GM23248 (cell line): Measurements from ENCODE around the gene SLC44A2. TPM values are rescaled to one million over a fixed set of nuclear protein-coding genes. Genes with fewer than 3 reads are reported as not detected.

Source experiments
- DNase-seq: peaks from one replicate; pipeline ENCODE4 v3.0.0-alpha.2; 2015
- H2AFZ ChIP-seq: fragments of 200-600 bp; sonication (generic); 2 replicates; pipeline ENCODE4 v1.6.1; 2016; ENCODE audit warnings: antibody characterized with exemption
- H3F3A ChIP-seq: fragments of 200-600 bp; sonication (generic); 2 replicates; pipeline ENCODE4 v1.6.1; 2016; ENCODE audit warnings: mild to moderate bottlenecking, antibody characterized with exemption, mixed run types; ENCODE audit not compliant: insufficient read depth
- H3K27ac ChIP-seq: fragments of 200-600 bp; sonication (generic); 2 replicates; pipeline ENCODE4 v1.5.1; 2016; ENCODE audit warnings: mild to moderate bottlenecking
- H3K27me3 ChIP-seq: fragments of 200-600 bp; sonication (generic); replicated peaks from 2 replicates; pipeline ENCODE4 v1.6.1; 2016; ENCODE audit warnings: mild to moderate bottlenecking; ENCODE audit not compliant: insufficient read depth
- H3K36me3 ChIP-seq: fragments of 200-600 bp; sonication (generic); 2 replicates; pipeline ENCODE4 v1.6.1; 2016; ENCODE audit warnings: low read depth, mild to moderate bottlenecking
- H3K4me1 ChIP-seq: fragments of 200-600 bp; sonication (generic); 2 replicates; pipeline ENCODE4 v1.6.1; 2016; ENCODE audit warnings: mild to moderate bottlenecking; ENCODE audit not compliant: insufficient read depth
- H3K4me2 ChIP-seq: fragments of 200-600 bp; sonication (generic); one replicate; pipeline ENCODE4 v1.6.1; 2016; ENCODE audit warnings: mild to moderate bottlenecking; ENCODE audit not compliant: unreplicated experiment
- H3K4me3 ChIP-seq: fragments of 200-600 bp; sonication (generic); 2 replicates; pipeline ENCODE4 v1.5.1; 2016; ENCODE audit warnings: mild to moderate bottlenecking
- H3K79me2 ChIP-seq: fragments of 200-600 bp; sonication (generic); 2 replicates; pipeline ENCODE4 v1.6.1; 2016; ENCODE audit warnings: mild to moderate bottlenecking; ENCODE audit not compliant: insufficient read depth
- H3K9ac ChIP-seq: fragments of 200-600 bp; sonication (generic); 2 replicates; pipeline ENCODE4 v1.6.1; 2016; ENCODE audit warnings: mild to moderate bottlenecking
- H3K9me2 ChIP-seq: fragments of 200-600 bp; sonication (generic); 2 replicates; pipeline ENCODE4 v1.6.1; 2016; ENCODE audit warnings: mixed run types, mild to moderate bottlenecking, moderate library complexity; ENCODE audit not compliant: insufficient read depth
- H3K9me3 ChIP-seq: fragments of 200-600 bp; sonication (generic); one replicate; pipeline ENCODE4 v1.6.1; 2017; ENCODE audit warnings: low read depth
- H4K20me1 ChIP-seq: fragments of 200-600 bp; sonication (generic); 2 replicates; pipeline ENCODE4 v1.6.0; 2016; ENCODE audit not compliant: insufficient read depth
- EZH2 ChIP-seq: fragments of 200-600 bp; sonication (generic); IDR thresholded peaks from 2 replicates; pipeline ENCODE4 v1.6.1; 2018; ENCODE audit warnings: antibody characterized with exemption, mild to moderate bottlenecking; ENCODE audit not compliant: insufficient read depth, poor library complexity, severe bottlenecking
- EZH2phosphoT487 ChIP-seq: fragments of 200-600 bp; sonication (generic); IDR thresholded peaks from 2 replicates; pipeline ENCODE4 v1.6.1; 2018; ENCODE audit warnings: antibody characterized with exemption, moderate library complexity, mild to moderate bottlenecking, low read depth; ENCODE audit not compliant: insufficient read depth
- WGBS, 2 experiments: methylation state at CpG; one replicate each; pipeline ENCODE4 v1.1.6; 2015 to 2017; ENCODE audit warnings: low lambda C conversion rate in 2 of 2, low coverage in 1 of 2; ENCODE audit errors: missing lambda C conversion rate in 2 of 2; 5-methylcytosine and 5-hydroxymethylcytosine counted together
- in situ Hi-C: fragments of 300-500 bp; cut with MboI; formaldehyde crosslinking; loops from 2 replicates; pipeline ENCODE4 v1.15.0; 2020
- polyA plus RNA-seq: library from polyadenylated mRNA; unstranded; fragments of >200 nt; fragmentation: Nextera tagmentation; extraction: Ambion mirVana; gene quantifications from 2 replicates; pipeline ENCODE4 v1.2.1, GENCODE V29; 2016
- total RNA-seq: library from RNA; depleted of rRNA; stranded (reverse); fragments of >200 nt; shearing (Covaris generic); gene quantifications from 2 replicates; pipeline ENCODE4 v1.2.3, GENCODE V29; 2014

Gene SLC44A2
- total and polyA plus RNA-seq, 2 experiments from 2014 or later, result 17.4 to 44.5 TPM

DNA sequence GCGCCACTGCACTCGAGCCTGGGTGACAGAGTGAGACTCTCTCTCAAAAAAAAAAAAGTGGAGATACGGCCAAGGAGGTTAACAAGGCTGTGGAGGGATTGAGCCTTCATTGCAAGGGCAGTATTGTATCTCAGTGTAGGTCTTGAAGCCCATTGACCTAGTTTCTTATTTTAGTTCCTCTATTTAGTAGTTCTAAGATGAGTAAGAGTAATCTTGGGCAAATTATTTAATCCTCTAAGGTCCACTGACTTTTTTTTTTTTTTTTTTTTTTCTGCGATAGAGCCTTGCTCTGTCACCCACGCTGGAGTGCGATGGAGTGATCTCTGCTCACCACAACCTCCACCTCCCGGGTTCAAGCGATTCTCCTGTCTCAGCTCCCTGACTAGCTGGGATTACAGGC, 14.5 kb downstream of the SLC44A2 start:
- Histone ChIP-seq H3K9me3 (no peaks in the 10 kb centered on the region), H3K79me2 (no peaks in the 10 kb centered on the region), H3K4me1 (no peaks in the 10 kb centered on the region), H3K36me3 (no peaks in the 10 kb centered on the region), H3K9me2 (no peaks in the 10 kb centered on the region), H3K9ac (no peak overlapping the region), H2AFZ (no peak overlapping the region), H3K27ac (no peak overlapping the region), H4K20me1 (no peaks in the 10 kb centered on the region), H3K27me3 (no peaks in the 10 kb centered on the region), H3K4me2 (no peak overlapping the region), H3F3A (no peaks in the 10 kb centered on the region), H3K4me3 (no peak overlapping the region)
- in situ Hi-C loops, result loop anchor here (5.0 kb wide), 1 partner anchor 58 kb away; no protein-coding TSS in a partner anchor
- WGBS, 2 experiments, result 81 to 88% methylated on average over 7 to 8 of the region's 8 CpGs
- DNase-seq, result no peak
- TF ChIP-seq EZH2phosphoT487, result no peak
- TF ChIP-seq EZH2, result no peak

- in situ Hi-C loops, result loop anchor here (5.0 kb wide), 1 partner anchor 58 kb away; no protein-coding TSS in a partner anchor
- no peak for TF ChIP-seq EZH2phosphoT487
- no peak for TF ChIP-seq EZH2
- no peaks in the 10 kb centered on the region for H3K9me2 ChIP-seq
Measured at GRCh38 chr19:10640361-10640760, 15.0 kb downstream of the SLC44A2 start.

DNA sequence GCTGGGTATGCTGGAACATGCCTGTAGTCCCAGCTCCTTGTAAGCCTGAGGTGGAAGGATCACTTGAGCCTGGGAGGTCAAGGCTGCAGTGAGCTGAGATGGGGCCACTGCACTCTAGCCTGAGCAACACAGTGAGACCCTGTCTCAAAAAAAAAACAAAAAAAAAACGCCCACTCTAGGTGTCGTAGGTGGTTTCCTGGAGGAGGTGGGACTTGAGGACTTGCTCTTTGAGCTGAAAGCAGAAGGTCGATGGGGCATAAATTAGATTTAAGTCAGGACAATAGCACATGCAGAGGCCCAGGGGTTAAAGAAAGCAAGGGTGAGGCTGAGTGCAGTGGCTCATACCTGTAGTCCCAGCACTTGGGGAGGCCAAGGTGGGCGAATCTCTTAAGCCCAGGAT, 15.9 kb downstream of the SLC44A2 start:
- in situ Hi-C loops, result loop anchor here (5.0 kb wide), 1 partner anchor 59 kb away; no protein-coding TSS in a partner anchor

More at GRCh38 chr19:10640361-10640760, 15.0 kb downstream of the SLC44A2 start:
- Histone ChIP-seq H3K9ac (no peak overlapping the region), H3K79me2 (no peaks in the 10 kb centered on the region), H3K4me3 (no peak overlapping the region), H3K27ac (no peak overlapping the region), H2AFZ (no peak overlapping the region), H3K9me3 (no peaks in the 10 kb centered on the region), H3K27me3 (no peaks in the 10 kb centered on the region), H3K4me1 (no peaks in the 10 kb centered on the region), H3K36me3 (no peaks in the 10 kb centered on the region), H3F3A (no peaks in the 10 kb centered on the region), H3K4me2 (no peak overlapping the region), H4K20me1 (no peaks in the 10 kb centered on the region)
- no peak for DNase-seq
- 87 to 88% methylated on average over 2 of the region's 2 CpGs for WGBS, 2 experiments

GRCh38 chr19:10642473-10643171, 17.3 kb downstream of the SLC44A2 start:
- Histone ChIP-seq H3K9me2 (no peaks in the 10 kb centered on the region), H3K4me3 (no peak overlapping the region), H3K4me1 (no peaks in the 10 kb centered on the region), H3K9ac (no peak overlapping the region), H2AFZ (no peak overlapping the region), H3K79me2 (no peaks in the 10 kb centered on the region), H3K4me2 (no peak overlapping the region), H3K27me3 (no peaks in the 10 kb centered on the region), H3K27ac (no peak overlapping the region), H3K9me3 (no peaks in the 10 kb centered on the region), H3K36me3 (no peaks in the 10 kb centered on the region), H3F3A (no peaks in the 10 kb centered on the region), H4K20me1 (no peaks in the 10 kb centered on the region)
- 80 to 81% methylated on average over 23 to 25 of the region's 25 CpGs for WGBS, 2 experiments
- DNase-seq, result no peak
- TF ChIP-seq EZH2 (no peak), EZH2phosphoT487 (no peak)
- in situ Hi-C loops, result loop anchor here (5.0 kb wide), 1 partner anchor 60 kb away; no protein-coding TSS in a partner anchor

More for the DNA sequence above, 15.9 kb downstream of the SLC44A2 start:
- no peak overlapping the region for H3K4me3 ChIP-seq
- H3K79me2 ChIP-seq, result no peaks in the 10 kb centered on the region
- TF ChIP-seq EZH2 (no peak), EZH2phosphoT487 (no peak)
- DNase-seq, result no peak
- H3K4me2 ChIP-seq, result no peak overlapping the region
- no peak overlapping the region for H3K27ac ChIP-seq
- no peaks in the 10 kb centered on the region for H3K27me3 ChIP-seq
- H2AFZ ChIP-seq, result no peak overlapping the region
- no peaks in the 10 kb centered on the region for H3K36me3 ChIP-seq
- no peaks in the 10 kb centered on the region for H3K9me3 ChIP-seq
- H4K20me1 ChIP-seq, result no peaks in the 10 kb centered on the region
- H3K4me1 ChIP-seq, result no peaks in the 10 kb centered on the region
- H3K9me2 ChIP-seq, result no peaks in the 10 kb centered on the region
- no peaks in the 10 kb centered on the region for H3F3A ChIP-seq
- H3K9ac ChIP-seq, result no peak overlapping the region
- 88 to 91% methylated on average over 4 of the region's 4 CpGs for WGBS, 2 experiments
